GM21529 (cell line): ENCODE data around the gene MAN2B2.

Experiments used
- ATAC-seq: cut with Tn5 transposase; IDR thresholded peaks from one replicate; pipeline ENCODE4 v1.9.1; 2021; ENCODE audit not compliant: unreplicated experiment

The MAN2B2 gene

GRCh38 chr4:6574747-6575502 is at the start of gene MAN2B2:
MAN2B2 (plus strand) TSS chr4:6575189; CDS start chr4:6575211, 22 bp downstream.
- peak; percentile 96 for ATAC-seq

DNA sequence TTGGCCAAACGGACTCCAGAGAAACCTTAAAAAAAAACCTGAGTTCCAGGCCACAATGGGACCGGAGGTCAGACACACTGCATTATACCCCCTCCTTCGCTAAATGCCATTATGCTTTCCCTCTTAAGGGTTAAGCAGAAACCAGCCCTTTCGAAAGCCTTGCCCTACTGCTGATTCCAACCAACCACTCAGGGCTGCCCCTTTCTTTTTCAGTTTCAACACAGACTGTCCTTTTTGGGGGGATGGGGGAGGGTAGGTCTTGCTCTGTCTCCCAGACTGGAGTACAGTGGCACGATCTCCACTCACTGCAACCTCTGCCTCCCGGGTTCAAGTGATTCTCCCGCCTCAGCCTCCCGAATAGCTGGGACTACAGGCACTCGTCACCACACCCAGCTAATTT is 49.5 kb upstream of the MAN2B2 start:
- ATAC-seq: no peak

GRCh38 chr4:6526156-6526555 is 48.8 kb upstream of the MAN2B2 start:
- ATAC-seq: no peak

- ATAC-seq: no peak
These were observed 48.3 kb upstream of the MAN2B2 start for GRCh38 chr4:6526671-6527091.

DNA sequence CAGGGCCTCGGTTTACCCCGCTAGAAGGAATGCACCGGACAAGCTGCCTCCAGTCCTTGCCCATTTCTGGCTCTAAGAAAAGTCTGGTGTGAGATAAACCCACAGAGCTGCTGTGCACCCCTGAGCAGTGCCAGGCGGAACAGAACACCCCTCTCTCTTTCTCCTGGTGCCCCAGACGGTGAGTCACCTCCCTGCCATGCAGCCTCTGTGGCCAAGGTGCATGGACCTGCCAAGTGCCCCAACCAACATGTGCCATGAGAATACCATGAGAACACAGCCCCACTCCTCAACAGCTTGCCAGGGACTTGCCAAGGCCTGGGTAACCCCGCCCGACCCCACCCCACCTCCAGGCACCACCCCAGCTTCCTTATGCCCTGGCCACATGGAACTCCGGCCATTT is 47.7 kb upstream of the MAN2B2 start:
- no peak for ATAC-seq

- no peak for ATAC-seq
These were observed 47.0 kb upstream of the MAN2B2 start for GRCh38 chr4:6527683-6528595.

DNA sequence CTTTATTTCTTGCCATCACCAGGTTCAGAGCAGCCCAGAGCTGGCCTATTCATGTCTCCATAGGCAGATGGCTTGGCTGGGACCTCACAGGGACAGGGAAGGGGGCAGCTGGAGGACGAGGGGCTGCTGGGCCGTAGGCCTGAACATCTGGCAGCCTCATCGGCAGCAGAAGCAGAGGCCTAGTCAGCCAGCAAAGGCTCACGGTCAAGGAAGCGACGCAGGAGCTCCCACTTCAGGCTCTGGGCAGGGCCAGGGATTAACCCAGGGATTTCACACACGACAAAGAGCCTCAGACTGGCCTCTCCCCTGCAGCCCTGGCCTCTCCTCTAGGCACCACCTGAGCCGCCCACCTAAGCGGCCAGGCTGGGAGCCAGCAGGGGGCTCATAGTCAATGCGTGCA is 46.0 kb upstream of the MAN2B2 start:
- no peak for ATAC-seq

DNA sequence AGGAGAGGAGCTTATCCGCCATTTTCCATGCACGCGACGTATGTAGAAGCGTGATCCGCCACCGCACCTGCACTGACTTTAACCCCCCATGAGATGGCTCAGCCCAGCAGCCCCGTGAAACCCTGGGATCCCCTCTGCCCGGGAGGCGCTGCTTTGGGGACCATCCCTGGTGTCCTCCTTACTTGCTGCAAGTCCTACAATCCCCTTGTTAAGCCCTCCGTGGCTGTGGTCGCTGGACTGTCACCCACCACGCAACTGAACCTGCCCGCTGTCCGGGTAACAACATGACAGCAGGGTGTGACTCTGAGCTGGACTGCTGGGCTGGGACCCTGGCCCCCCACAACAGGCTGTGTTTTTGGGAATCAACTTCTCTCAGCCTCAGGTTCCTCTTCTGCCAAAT is 44.7 kb upstream of the MAN2B2 start:
- ATAC-seq: no peak

DNA sequence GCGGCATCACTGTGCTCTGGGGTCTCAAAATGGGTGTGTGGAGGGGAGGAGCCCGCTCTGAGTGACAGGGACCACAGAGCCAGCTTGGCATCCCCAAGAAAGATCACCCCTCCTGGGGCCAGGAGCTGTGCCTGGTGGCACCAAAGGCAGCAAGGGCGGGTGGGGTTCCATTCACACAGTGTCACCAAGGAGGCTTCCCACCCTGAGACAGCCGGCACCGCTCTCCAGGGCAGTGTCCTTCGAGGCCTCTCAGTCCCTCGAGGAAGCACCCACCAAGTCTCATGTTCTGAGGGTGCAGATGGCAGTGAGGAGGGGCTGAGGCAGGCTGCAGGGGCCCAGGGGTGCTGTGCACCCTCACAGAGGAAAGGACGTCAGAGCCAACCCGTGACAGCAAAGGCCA is 44.0 kb upstream of the MAN2B2 start:
- no peak for ATAC-seq

GRCh38 chr4:6532102-6532501 is 42.9 kb upstream of the MAN2B2 start:
- ATAC-seq: no peak

DNA sequence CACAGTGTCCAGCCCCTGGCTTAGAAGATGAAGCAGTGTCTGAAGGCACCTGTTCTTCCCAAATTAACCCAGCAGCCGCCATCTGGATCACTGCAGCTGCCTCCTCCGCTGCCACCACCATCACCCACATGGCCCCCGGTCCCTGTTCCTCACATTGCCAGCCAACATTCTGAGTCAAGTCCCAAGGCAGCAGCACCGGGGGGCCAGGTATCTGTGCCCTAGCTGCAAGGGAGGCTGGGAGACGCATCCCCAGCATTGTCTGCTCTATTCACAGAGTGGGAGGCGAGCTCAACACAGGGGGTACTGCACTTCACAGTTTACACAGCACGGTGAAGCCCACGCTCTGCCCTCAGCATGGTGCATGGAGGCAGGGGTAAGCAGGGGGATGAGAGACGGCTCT is 42.3 kb upstream of the MAN2B2 start:
- no peak for ATAC-seq

DNA sequence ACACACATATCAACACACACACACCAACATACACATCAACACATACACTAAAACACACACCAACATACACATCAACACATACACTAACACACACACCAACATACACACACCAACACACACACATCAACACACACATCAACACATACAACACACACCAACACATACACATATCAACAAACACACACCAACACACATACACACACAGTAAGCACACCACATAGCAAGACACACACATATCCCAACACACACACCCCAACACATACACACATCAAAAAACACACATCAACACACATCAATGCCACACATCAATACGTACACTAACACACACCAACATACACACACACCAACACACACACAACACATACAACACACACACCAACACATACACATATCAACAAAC is 40.9 kb upstream of the MAN2B2 start:
- ATAC-seq: no peak

DNA sequence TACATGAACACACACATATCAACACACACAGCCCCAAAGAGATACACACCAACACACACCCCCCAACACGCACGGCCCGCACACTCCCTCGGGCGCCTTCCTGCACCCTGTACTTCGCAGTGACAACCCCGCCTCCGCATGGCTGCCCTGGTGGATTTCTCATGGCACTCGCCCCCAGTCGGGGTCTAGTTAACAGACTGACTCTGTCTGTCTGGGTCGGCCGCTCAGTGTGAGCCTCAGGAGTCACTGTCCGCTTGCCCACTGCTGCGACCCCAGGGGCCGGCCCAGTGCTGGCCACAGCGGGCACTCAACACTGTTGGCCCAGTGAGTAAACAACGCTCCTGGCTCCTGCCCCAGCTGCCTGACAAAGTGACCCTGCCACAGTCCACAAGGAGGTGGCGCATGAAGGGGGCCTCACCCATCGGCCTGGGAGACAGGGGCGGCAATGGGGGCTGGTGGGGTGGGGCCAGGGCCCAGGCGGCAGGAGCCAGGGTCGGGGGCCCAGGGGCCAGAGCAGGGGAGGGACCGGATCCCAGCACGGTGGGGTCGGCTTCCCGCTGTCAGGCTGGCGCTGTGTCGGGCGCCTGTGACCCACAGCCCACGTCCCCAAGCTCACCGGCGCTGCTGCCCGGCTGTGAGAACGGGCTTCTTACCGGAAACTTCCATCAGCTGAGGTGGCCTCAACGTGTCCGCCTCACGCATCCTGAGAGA is 40.2 kb upstream of the MAN2B2 start:
- no peak for ATAC-seq

DNA sequence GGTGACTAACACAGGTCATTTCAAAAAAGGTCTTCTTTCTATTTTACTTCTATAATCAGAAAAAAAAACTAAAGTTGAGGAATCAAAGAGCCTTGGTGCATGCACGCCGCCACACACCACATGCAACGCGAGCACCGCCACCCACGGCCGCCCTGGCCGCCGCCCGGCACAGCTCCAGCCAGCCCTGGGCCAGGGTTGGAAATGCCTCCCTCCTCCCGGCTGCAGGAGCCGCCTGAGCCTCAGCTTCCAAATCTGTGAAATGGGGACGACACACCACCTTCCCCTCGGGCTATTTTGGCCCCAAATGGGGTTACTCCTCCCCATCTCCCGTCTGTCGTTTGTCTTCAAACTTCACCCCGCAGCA is 39.7 kb upstream of the MAN2B2 start:
- ATAC-seq: no peak

- ATAC-seq: no peak
These were observed 39.3 kb upstream of the MAN2B2 start for GRCh38 chr4:6535706-6536105.

- ATAC-seq: no peak
These were observed 36.9 kb upstream of the MAN2B2 start for GRCh38 chr4:6538111-6538510.

GRCh38 chr4:6538575-6538974 is 36.4 kb upstream of the MAN2B2 start:
- ATAC-seq: no peak

- ATAC-seq: no peak
These were observed 35.8 kb upstream of the MAN2B2 start for GRCh38 chr4:6539009-6539764.

GRCh38 chr4:6540879-6541278 is 34.1 kb upstream of the MAN2B2 start:
- no peak for ATAC-seq

GRCh38 chr4:6541789-6542188 is 33.2 kb upstream of the MAN2B2 start:
- ATAC-seq: no peak

GRCh38 chr4:6542951-6543350 is 32.0 kb upstream of the MAN2B2 start:
- ATAC-seq: no peak
